GM18499 (cell line): ENCODE measurements around the gene PISD.

Source experiments
- ATAC-seq: cut with Tn5 transposase; IDR thresholded peaks from one replicate; pipeline ENCODE4 v1.9.1; 2021; ENCODE audit warnings: moderate number of reproducible peaks; ENCODE audit not compliant: insufficient read depth, unreplicated experiment

Gene PISD

DNA sequence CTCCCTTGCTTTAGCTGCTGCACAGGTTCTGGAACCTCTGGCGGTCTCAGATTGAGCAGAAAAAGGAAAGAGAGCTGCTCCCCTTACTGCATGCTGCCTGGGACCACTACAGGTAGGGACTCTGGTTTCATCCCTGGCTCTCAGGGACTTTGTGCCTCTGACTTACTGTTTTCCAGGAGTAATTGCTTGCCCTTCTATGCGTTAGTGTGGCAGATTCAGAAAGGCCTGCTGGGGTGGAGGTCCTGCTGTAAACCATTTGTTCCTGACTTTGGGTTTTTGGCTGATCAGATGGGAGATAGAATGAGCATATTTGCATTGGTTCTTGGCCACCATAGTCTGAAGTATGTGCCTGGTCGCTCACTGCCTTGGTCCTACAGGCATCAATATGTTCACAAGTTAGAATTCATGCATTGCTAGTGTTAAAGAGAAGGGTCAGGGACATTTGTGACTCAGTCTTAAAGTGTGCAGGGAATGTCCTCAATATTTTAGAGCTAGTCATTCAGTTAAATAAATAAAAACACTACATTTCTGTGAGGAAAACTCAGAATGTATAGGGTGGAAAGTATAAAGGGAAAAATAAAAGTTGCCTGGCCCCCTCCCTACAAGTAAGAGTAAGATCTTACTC lies 78.0 kb downstream of the PISD start:
- ATAC-seq: no peak

DNA sequence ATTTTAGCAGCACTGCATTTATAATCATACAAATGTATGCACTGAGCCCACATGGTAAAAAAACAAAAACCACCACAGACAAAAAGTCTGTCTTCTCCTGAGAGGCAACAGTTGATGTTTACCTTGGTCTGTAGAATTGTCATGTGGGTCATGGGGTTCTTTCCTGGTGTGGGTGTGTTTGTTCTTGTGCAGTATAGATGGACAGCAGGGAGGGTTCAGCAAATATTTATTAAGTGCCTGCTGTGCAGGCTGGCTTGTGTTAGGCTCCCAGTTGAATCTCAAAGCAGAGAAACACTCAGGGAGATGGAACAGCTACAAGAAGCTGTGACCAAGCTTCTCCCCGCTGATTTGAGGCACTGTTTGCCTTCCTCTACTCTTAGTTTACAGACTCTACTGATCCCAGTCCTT lies 82.2 kb downstream of the PISD start:
- no peak for ATAC-seq

DNA sequence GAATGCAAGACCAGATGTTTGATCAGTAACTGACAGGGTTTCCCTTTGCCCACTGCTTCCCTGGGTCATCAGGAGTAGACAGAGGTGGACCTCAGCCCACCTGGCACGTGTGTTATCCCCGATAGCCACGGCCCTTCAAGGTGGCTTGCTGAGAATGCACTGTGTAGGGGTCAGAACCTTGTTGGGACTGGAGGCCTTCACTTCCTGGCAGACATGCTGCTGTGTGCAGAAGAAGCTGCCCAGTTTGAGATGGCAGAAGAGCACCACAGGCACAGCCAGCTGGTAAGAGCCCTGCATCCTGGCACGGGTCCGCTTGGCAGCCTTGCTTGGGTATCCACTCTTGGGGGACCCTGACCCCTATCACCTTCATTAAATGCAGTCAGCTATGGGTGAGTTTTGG lies 83.8 kb downstream of the PISD start:
- no peak for ATAC-seq

DNA sequence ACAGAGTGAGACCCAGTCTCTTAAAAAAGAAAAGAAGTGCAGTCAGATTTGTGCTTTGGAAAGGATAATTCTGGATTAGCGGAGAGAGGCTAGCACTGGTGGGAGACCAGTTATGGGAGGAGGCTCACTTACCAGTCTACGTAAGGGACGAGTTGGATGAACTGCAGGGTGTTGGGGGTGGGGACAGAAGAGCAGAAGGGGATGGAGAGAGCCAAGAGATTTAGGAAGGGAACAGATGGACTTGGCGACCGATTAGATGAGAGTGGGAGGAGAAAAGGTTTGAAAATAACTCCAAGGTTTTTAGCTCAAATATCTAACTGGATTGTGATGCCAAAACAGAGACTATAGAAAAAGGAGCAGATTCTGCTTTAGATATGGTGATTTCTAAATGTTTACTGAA lies 84.3 kb downstream of the PISD start:
- ATAC-seq: no peak

DNA sequence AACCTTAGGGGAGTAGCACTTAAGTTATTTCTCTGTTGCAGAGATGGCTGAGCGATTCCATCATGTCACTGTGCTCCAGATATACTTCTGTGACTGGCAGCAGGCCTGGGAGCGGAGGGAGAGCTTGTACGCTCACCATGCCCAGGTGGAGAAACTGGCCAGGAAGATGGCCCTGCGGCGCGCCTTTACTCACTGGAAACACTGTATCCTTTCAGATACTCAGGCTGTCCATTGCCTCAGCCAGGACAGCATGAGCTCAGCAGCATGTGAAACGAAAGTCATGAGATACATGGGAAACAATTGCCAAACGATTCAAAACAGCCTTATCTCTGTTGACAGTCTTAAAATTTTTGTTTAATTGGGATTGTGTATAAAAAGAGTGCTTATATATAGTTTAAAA lies 86.8 kb downstream of the PISD start:
- no peak for ATAC-seq

DNA sequence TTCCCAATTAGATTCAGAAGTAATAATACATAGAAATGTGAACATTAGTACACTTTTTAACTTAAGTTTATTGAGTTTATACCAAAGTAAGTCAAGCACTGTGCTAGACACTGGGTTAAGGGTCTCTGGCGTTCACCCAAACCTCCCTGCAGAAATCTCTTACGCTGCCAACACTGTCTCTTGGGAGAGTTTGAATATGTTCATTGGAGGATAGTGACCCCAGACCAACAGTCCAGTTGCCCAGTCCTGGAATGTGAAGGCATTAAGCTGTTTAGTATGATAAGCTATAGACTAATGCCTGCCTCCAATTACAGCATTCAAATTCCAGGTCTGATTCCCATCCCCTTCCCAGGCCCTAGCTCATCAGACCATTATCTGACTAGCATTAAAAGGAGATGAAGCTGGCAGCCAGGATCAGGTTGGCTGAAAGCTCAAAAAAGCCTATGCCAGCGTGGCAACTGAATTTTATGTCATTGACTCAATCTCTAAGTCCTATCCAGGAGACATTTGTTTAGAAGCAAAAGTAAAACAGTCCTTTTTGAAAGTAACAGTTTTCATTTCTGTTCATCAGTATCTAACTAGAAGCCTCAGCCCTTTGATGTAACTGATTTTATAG lies 87.9 kb downstream of the PISD start:
- ATAC-seq: no peak

DNA sequence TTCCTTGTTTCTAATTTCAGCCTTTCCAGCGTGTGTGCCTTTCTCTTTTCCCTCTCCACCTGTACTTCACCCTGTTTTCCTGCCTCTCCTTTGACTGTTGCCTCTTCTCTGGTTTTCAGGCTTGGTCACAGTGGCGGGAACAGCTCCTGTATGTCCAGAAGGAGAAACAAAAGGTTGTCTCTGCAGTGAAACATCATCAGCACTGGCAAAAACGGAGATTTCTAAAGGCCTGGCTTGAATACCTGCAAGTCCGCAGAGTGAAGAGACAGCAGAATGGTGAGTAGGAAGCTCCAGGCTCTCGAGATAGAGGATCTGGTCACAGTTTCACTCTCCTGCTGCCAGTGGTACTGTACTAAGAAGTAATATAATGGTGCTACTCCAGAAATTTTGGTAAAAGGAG lies 89.1 kb downstream of the PISD start:
- ATAC-seq: no peak

DNA sequence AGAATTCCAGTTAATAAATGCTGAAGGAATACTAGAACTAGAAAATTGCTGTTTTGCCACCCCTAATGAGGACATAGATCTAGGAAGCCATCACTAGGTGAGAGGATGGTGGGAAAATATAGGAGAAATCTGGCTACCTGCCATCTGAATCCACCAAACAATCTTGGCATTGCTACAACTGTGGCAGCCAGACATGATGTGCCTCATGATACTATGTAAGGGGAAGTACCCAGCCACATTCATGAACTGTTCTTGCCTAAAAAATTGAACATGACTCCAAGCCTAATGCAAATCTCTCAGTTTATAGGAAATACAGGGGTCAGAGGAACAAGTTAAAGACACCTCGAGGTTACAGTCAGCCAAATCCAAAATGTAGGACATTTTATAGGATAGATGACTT lies 92.9 kb downstream of the PISD start:
- no peak for ATAC-seq
